HCT116 (cell line): ENCODE measurements around the gene HIVEP3. TPM values are rescaled to one million over a fixed set of nuclear protein-coding genes. Genes with fewer than 3 reads are reported as not detected.

ENCODE experiments used
- ATAC-seq: fragments of 200-7000 bp; cut with Tn5 transposase; 2 replicates; pipeline ENCODE4 v1.9.1; 2020; ENCODE audit warnings: mild to moderate bottlenecking, moderate library complexity
- BruUV-seq: library from RNA; stranded (reverse); fragments of 400-500 nt; replicated peaks from 2 replicates; lab custom pipeline; 2021; lab: Mats Ljungman, UMichigan
- CTCF ChIA-PET: fragments of 300-600 bp; sonication (Branson Sonifier 250); formaldehyde crosslinking; loops from one replicate; lab custom pipeline; 2021; ENCODE audit warnings: antibody characterized with exemption; lab: Charles Lee
- POLR2A ChIA-PET: fragments of 300-600, 350-600 bp; sonication (Branson Sonifier 250); formaldehyde crosslinking; loops from one replicate; lab custom pipeline; 2021; ENCODE audit warnings: antibody characterized with exemption; lab: Charles Lee
- RAD21 ChIA-PET, 2 experiments: fragments of 300-600 bp; sonication (Branson Sonifier 250); formaldehyde crosslinking; loops; one replicate each; lab custom pipeline; 2023; ENCODE audit warnings: low total read pairs in 2 of 2; ENCODE audit not compliant: uncharacterized antibody in 2 of 2, unreplicated experiment in 2 of 2, low non-redundant PET in 1 of 2; lab: Charles Lee
- DNase-seq: peaks from one replicate; pipeline ENCODE4 v3.0.0-alpha.2; 2010; ENCODE audit warnings: low read depth, low spot score
- H2AFZ ChIP-seq: fragments of 200-600 bp; shearing (Covaris generic), sonication (generic); 2 replicates; pipeline ENCODE4 v1.6.1; 2017; ENCODE audit warnings: low read depth, mixed run types, mixed read lengths, antibody characterized with exemption, low read length; ENCODE audit not compliant: poor library complexity, severe bottlenecking
- H3K27ac ChIP-seq: 2 replicates; pipeline ENCODE4 v1.5.1; 2012; ENCODE audit warnings: low read depth, low read length
- H3K27me3 ChIP-seq: fragments of 200-600 bp; sonication (generic); 2 replicates; pipeline ENCODE4 v1.6.1; 2016; ENCODE audit warnings: mixed run types, low read length, mixed read lengths; ENCODE audit not compliant: insufficient read depth
- H3K36me3 ChIP-seq, 2 experiments: fragments of 200-500 bp in 1 of 2; fragments of 200-600 bp in 1 of 2; sonication (Bioruptor generic) in 1 of 2; sonication (generic) in 1 of 2; 2 replicates each; pipeline versions ENCODE4 v1.5.1 to v1.6.1; 2014 to 2016; ENCODE audit warnings: low read length in 2 of 2, inconsistent platforms in 1 of 2, mixed read lengths in 1 of 2, mixed run types in 1 of 2; ENCODE audit not compliant: insufficient read depth in 2 of 2, control insufficient read depth in 1 of 2
- H3K4me1 ChIP-seq, 2 experiments: fragments of 200-600 bp in 1 of 2; sonication (generic) in 1 of 2; 2 replicates each; pipeline versions ENCODE4 v1.5.1 to v1.6.1; 2012 to 2017; ENCODE audit warnings: low read length in 2 of 2, inconsistent platforms in 1 of 2, mild to moderate bottlenecking in 1 of 2, mixed read lengths in 1 of 2, mixed run types in 1 of 2, moderate library complexity in 1 of 2; ENCODE audit not compliant: insufficient read depth in 2 of 2, control insufficient read depth in 1 of 2
- H3K4me2 ChIP-seq: fragments of 200-600 bp; sonication (generic); 2 replicates; pipeline ENCODE4 v1.6.1; 2017; ENCODE audit warnings: mixed run types, low read length, mixed read lengths
- H3K4me3 ChIP-seq, 2 experiments: fragments of 200-600 bp in 1 of 2; sonication (generic) in 1 of 2; replicated peaks in 1 of 2; 2 replicates each; pipeline ENCODE4 v1.5.1; 2011 to 2016; ENCODE audit warnings: low read length in 2 of 2, control low read depth in 1 of 2, low read depth in 1 of 2, mild to moderate bottlenecking in 1 of 2, mixed read lengths in 1 of 2, mixed run types in 1 of 2
- H3K79me2 ChIP-seq: fragments of 200-600 bp; sonication (generic); 2 replicates; pipeline ENCODE4 v1.6.1; 2017; ENCODE audit warnings: mild to moderate bottlenecking, mixed run types, low read length, moderate library complexity, mixed read lengths; ENCODE audit not compliant: insufficient read depth
- H3K9ac ChIP-seq: fragments of 200-600 bp; sonication (generic); 2 replicates; pipeline ENCODE4 v1.6.1; 2016; ENCODE audit warnings: low read length, mixed read lengths
- H3K9me2 ChIP-seq: fragments of 200-600 bp; sonication (generic), shearing (Covaris generic); 2 replicates; pipeline ENCODE4 v1.6.1; 2017; ENCODE audit warnings: mixed run types, mild to moderate bottlenecking, moderate library complexity; ENCODE audit not compliant: insufficient read depth
- H3K9me3 ChIP-seq, 2 experiments: fragments of 200-500 bp in 1 of 2; fragments of 200-600 bp in 1 of 2; sonication (Bioruptor generic) in 1 of 2; sonication (generic) in 1 of 2; 2 replicates each; pipeline ENCODE4 v1.6.1; 2014 to 2017; ENCODE audit warnings: low read length in 2 of 2, mixed read lengths in 2 of 2, inconsistent platforms in 1 of 2, low read depth in 1 of 2, mild to moderate bottlenecking in 1 of 2, mixed run types in 1 of 2, moderate library complexity in 1 of 2; ENCODE audit not compliant: control insufficient read depth in 1 of 2, insufficient read depth in 1 of 2
- H4K20me1 ChIP-seq: fragments of 200-600 bp; sonication (generic), shearing (Covaris generic); 2 replicates; pipeline ENCODE4 v1.6.1; 2017; ENCODE audit warnings: mixed run types, mild to moderate bottlenecking, moderate library complexity; ENCODE audit not compliant: insufficient read depth
- CBX3 ChIP-seq: IDR thresholded peaks from 2 replicates; pipeline ENCODE4 v1.6.1; 2012; ENCODE audit warnings: low read depth
- CEBPB ChIP-seq: IDR thresholded peaks from 2 replicates; pipeline ENCODE4 v1.6.1; 2012; ENCODE audit warnings: low read depth
- EGR1 ChIP-seq: IDR thresholded peaks from 2 replicates; pipeline ENCODE4 v1.6.1; 2012; ENCODE audit warnings: low read depth
- EZH2 ChIP-seq: fragments of 200-600 bp; sonication (generic); IDR thresholded peaks from 2 replicates; pipeline ENCODE4 v1.6.1; 2017; ENCODE audit warnings: antibody characterized with exemption, mixed run types
- JUND ChIP-seq: IDR thresholded peaks from 2 replicates; pipeline ENCODE4 v1.6.1; 2012
- POLR2A ChIP-seq: IDR thresholded peaks from 2 replicates; pipeline ENCODE4 v1.7.0; 2011; ENCODE audit warnings: borderline replicate concordance; ENCODE audit not compliant: insufficient read depth, insufficient read length; ENCODE audit errors: extremely low read depth
- POLR2AphosphoS5 ChIP-seq: IDR thresholded peaks from 2 replicates; pipeline ENCODE4 v1.6.1; 2011; ENCODE audit warnings: mild to moderate bottlenecking, low read depth, low read length, moderate library complexity
- RAD21 ChIP-seq: IDR thresholded peaks from 2 replicates; pipeline ENCODE4 v1.6.1; 2012; ENCODE audit warnings: low read depth, mild to moderate bottlenecking
- SIN3A ChIP-seq: IDR thresholded peaks from 2 replicates; pipeline ENCODE4 v1.6.1; 2012; ENCODE audit warnings: low read depth
- SP1 ChIP-seq: IDR thresholded peaks from 2 replicates; pipeline ENCODE4 v1.6.1; 2012; ENCODE audit warnings: low read depth
- SRF ChIP-seq: IDR thresholded peaks from 2 replicates; pipeline ENCODE4 v1.6.1; 2012; ENCODE audit warnings: low read depth
- YY1 ChIP-seq: IDR thresholded peaks from 2 replicates; pipeline ENCODE4 v1.6.1; 2011; ENCODE audit warnings: low read length, low read depth, moderate library complexity, mild to moderate bottlenecking; ENCODE audit not compliant: insufficient replicate concordance; ENCODE audit errors: extremely low read depth
- ZFX ChIP-seq: fragments of 450-650 bp; IDR thresholded peaks from 2 replicates; pipeline ENCODE4 v1.6.1; 2017
- ZNF274 ChIP-seq: fragments of 200-500 bp; sonication (Bioruptor generic); IDR thresholded peaks from 2 replicates; pipeline ENCODE4 v1.6.1; 2014; ENCODE audit warnings: mild to moderate bottlenecking, low read depth, low read length, inconsistent platforms
- intact Hi-C: fragments of 100-400 bp; cut with micrococcal nuclease; formaldehyde crosslinking; loops from 2 replicates; pipeline ENCODE4 v1.10.0; 2022
- total RNA-seq: library from RNA; stranded (reverse); gene quantifications from one replicate; pipeline ENCODE4 v1.2.1, GENCODE V29; 2021; ENCODE audit not compliant: unreplicated experiment
- TF ChIP-seq, protein P1 (sequence below), 3 experiments: fragments of 200-600 bp in 1 of 3; sonication (generic) in 1 of 3; IDR thresholded peaks in 2 of 3; conservative IDR thresholded peaks in 1 of 3; 2 replicates each; pipeline ENCODE4 v1.5.1; 2012 to 2017; ENCODE audit warnings: low read depth in 2 of 3, low read length in 2 of 3, antibody characterized with exemption in 1 of 3, borderline replicate concordance in 1 of 3, control low read depth in 1 of 3, mild to moderate bottlenecking in 1 of 3, mixed read lengths in 1 of 3, mixed run types in 1 of 3, moderate library complexity in 1 of 3; ENCODE audit not compliant: insufficient read depth in 1 of 3
- TF ChIP-seq, protein P2 (sequence below): IDR thresholded peaks from 2 replicates; pipeline ENCODE4 v1.6.1; 2011; ENCODE audit warnings: mild to moderate bottlenecking, low read length, moderate library complexity; ENCODE audit not compliant: insufficient replicate concordance; ENCODE audit errors: extremely low read depth
- TF ChIP-seq, protein P3 (sequence below): IDR thresholded peaks from 2 replicates; pipeline ENCODE4 v1.6.1; 2012; ENCODE audit warnings: low read depth
- TF ChIP-seq, protein P4 (sequence below): IDR thresholded peaks from 2 replicates; pipeline ENCODE4 v1.6.1; 2012

The HIVEP3 gene
- total RNA-seq, 1 experiment from 2014 or later = 7.1 TPM

DNA sequence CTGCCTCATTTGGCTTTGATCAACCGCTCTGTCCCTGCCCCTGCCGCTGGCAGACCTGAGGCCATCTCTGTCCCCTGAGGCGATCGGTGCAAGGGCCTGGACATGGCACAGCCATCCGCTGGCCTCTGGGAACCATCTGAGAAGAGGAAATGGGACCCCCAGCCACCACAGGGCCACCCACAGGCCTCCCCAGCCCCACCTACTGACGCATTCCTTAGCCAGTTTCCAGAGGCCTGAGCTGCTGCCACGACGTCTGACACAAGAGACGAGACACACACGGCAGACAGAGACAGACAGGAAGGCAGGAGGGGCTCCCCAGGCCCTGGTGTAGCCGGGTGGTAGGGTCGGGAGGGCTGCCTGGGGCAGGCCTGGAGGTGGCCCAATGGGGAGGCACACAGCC, 397.0 kb downstream of the HIVEP3 start:
- Histone ChIP-seq H3K79me2 (no peaks in the 10 kb centered on the region), H3K36me3 (no peaks in the 10 kb centered on the region), H4K20me1 (no peaks in the 10 kb centered on the region), H3K4me3 (no peak overlapping the region), H3K9me3 (no peaks in the 10 kb centered on the region), H3K9ac (no peak overlapping the region), H3K4me2 (no peak overlapping the region), H3K27me3 (no peaks in the 10 kb centered on the region), H3K9me2 (no peaks in the 10 kb centered on the region), H3K27ac (no peak overlapping the region), H2AFZ (no peak overlapping the region), H3K4me1 (peaks cover 0 to under 1% of the 10 kb centered on the region in 2 experiments; a peak in 1 of 4 replicates)
- intact Hi-C loops = no loop called here
- DNase-seq (no peak), ATAC-seq (no peak)
- CTCF ChIA-PET = no interaction called here
- no TSS peak for BruUV-seq
- POLR2A ChIA-PET = no interaction called here
- TF ChIP-seq POLR2AphosphoS5 (no peak), EGR1 (no peak), SIN3A (no peak), ZFX (no peak), YY1 (no peak), ZNF274 (no peak), EZH2 (no peak), RAD21 (no peak), SP1 (no peak), CEBPB (no peak), JUND (no peak), POLR2A (no peak), SRF (no peak), CBX3 (no peak)
- TF ChIP-seq, protein P1, sequence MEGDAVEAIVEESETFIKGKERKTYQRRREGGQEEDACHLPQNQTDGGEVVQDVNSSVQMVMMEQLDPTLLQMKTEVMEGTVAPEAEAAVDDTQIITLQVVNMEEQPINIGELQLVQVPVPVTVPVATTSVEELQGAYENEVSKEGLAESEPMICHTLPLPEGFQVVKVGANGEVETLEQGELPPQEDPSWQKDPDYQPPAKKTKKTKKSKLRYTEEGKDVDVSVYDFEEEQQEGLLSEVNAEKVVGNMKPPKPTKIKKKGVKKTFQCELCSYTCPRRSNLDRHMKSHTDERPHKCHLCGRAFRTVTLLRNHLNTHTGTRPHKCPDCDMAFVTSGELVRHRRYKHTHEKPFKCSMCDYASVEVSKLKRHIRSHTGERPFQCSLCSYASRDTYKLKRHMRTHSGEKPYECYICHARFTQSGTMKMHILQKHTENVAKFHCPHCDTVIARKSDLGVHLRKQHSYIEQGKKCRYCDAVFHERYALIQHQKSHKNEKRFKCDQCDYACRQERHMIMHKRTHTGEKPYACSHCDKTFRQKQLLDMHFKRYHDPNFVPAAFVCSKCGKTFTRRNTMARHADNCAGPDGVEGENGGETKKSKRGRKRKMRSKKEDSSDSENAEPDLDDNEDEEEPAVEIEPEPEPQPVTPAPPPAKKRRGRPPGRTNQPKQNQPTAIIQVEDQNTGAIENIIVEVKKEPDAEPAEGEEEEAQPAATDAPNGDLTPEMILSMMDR (IDR thresholded peaks at IDR 0.05 in 2 of 3, conservative IDR thresholded peaks at IDR 0.05 in 1 of 3; ENCODE audit: borderline replicate concordance in 1 of 3, insufficient read depth in 1 of 3, low read depth in 2 of 3, low read length in 2 of 3) = no peak
- TF ChIP-seq, protein P2, sequence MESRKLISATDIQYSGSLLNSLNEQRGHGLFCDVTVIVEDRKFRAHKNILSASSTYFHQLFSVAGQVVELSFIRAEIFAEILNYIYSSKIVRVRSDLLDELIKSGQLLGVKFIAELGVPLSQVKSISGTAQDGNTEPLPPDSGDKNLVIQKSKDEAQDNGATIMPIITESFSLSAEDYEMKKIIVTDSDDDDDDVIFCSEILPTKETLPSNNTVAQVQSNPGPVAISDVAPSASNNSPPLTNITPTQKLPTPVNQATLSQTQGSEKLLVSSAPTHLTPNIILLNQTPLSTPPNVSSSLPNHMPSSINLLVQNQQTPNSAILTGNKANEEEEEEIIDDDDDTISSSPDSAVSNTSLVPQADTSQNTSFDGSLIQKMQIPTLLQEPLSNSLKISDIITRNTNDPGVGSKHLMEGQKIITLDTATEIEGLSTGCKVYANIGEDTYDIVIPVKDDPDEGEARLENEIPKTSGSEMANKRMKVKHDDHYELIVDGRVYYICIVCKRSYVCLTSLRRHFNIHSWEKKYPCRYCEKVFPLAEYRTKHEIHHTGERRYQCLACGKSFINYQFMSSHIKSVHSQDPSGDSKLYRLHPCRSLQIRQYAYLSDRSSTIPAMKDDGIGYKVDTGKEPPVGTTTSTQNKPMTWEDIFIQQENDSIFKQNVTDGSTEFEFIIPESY = no peak
- TF ChIP-seq, protein P3, sequence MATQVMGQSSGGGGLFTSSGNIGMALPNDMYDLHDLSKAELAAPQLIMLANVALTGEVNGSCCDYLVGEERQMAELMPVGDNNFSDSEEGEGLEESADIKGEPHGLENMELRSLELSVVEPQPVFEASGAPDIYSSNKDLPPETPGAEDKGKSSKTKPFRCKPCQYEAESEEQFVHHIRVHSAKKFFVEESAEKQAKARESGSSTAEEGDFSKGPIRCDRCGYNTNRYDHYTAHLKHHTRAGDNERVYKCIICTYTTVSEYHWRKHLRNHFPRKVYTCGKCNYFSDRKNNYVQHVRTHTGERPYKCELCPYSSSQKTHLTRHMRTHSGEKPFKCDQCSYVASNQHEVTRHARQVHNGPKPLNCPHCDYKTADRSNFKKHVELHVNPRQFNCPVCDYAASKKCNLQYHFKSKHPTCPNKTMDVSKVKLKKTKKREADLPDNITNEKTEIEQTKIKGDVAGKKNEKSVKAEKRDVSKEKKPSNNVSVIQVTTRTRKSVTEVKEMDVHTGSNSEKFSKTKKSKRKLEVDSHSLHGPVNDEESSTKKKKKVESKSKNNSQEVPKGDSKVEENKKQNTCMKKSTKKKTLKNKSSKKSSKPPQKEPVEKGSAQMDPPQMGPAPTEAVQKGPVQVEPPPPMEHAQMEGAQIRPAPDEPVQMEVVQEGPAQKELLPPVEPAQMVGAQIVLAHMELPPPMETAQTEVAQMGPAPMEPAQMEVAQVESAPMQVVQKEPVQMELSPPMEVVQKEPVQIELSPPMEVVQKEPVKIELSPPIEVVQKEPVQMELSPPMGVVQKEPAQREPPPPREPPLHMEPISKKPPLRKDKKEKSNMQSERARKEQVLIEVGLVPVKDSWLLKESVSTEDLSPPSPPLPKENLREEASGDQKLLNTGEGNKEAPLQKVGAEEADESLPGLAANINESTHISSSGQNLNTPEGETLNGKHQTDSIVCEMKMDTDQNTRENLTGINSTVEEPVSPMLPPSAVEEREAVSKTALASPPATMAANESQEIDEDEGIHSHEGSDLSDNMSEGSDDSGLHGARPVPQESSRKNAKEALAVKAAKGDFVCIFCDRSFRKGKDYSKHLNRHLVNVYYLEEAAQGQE = no peak
- TF ChIP-seq, protein P4, sequence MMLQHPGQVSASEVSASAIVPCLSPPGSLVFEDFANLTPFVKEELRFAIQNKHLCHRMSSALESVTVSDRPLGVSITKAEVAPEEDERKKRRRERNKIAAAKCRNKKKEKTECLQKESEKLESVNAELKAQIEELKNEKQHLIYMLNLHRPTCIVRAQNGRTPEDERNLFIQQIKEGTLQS = no peak
- RAD21 ChIA-PET = no interaction called here
